Fibroblast of the aortic adventitia (primary cell): Measurements from ENCODE around the gene MORN3. TPM values are rescaled to one million over a fixed set of nuclear protein-coding genes. Genes with fewer than 3 reads are reported as not detected.
A peak's percentile ranks its signal among the peaks of the same experiment; 100 is the strongest.

Experiments used
- DNase-seq: peaks from one replicate; pipeline ENCODE4 v3.0.0-alpha.2; 2010; ENCODE audit warnings: low read depth
- H3K4me3 ChIP-seq: 2 replicates; pipeline ENCODE4 v1.5.1; 2011; ENCODE audit warnings: low read depth, mild to moderate bottlenecking, control low read depth, low read length, moderate library complexity
- total RNA-seq: library from RNA; depleted of rRNA; stranded (reverse); fragments of >200 nt; gene quantifications from 2 replicates; pipeline ENCODE4 v1.2.3, GENCODE V29; 2012; ENCODE audit warnings: low replicate concordance
- TF ChIP-seq, protein P1 (sequence below): IDR thresholded peaks from 2 replicates; pipeline ENCODE4 v1.5.1; 2011; ENCODE audit warnings: mild to moderate bottlenecking, low read length, control low read depth, inconsistent platforms; ENCODE audit not compliant: insufficient read depth

The MORN3 gene
- total RNA-seq, 1 donor: 0.63 TPM

DNA sequence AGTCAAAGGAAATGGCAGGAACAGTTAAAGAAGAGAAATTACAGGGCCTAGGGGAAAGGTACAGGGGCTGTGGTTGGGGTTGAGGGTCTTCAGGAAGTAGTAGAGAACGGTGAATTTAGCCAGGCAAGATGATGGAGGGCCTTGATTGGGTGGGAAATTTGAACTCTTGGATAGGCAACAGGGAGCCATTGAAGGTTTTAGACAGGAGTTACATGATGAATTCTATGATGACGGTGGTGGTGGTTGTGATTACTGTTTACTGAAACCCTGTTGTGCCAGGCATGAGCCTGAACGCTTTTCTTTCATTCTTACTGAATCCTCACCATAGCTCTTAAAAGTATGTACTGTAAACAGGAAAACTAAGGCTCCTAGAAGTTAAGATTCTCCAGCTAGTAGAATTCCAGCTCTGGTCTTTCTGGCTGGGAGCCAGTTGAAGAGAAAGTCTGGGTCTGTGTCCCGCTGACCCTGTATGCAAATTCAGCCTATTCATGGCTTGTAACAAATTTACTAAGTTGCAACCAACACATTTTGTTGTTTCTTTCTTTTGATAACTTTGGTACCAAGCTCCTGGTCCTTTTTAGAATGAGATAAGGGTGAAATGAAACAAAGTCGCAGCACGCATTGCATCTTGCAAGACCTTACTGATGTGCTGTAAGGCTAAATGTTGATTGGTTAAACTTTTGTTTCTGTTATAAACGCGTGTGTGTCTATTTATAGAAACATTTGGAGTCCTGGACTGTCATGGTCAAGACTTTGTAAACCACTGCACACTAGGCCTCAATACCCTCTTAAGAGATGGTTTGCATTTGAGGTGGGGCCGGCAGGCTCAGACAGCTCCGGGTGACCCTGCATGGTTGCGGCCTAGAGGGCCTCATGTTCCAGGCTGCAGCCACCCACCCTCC lies 37.1 kb downstream of the MORN3 start:
- TF ChIP-seq, protein P1, sequence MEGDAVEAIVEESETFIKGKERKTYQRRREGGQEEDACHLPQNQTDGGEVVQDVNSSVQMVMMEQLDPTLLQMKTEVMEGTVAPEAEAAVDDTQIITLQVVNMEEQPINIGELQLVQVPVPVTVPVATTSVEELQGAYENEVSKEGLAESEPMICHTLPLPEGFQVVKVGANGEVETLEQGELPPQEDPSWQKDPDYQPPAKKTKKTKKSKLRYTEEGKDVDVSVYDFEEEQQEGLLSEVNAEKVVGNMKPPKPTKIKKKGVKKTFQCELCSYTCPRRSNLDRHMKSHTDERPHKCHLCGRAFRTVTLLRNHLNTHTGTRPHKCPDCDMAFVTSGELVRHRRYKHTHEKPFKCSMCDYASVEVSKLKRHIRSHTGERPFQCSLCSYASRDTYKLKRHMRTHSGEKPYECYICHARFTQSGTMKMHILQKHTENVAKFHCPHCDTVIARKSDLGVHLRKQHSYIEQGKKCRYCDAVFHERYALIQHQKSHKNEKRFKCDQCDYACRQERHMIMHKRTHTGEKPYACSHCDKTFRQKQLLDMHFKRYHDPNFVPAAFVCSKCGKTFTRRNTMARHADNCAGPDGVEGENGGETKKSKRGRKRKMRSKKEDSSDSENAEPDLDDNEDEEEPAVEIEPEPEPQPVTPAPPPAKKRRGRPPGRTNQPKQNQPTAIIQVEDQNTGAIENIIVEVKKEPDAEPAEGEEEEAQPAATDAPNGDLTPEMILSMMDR: no peak
- no peak for DNase-seq
- H3K4me3 ChIP-seq: no peak overlapping the region

DNA sequence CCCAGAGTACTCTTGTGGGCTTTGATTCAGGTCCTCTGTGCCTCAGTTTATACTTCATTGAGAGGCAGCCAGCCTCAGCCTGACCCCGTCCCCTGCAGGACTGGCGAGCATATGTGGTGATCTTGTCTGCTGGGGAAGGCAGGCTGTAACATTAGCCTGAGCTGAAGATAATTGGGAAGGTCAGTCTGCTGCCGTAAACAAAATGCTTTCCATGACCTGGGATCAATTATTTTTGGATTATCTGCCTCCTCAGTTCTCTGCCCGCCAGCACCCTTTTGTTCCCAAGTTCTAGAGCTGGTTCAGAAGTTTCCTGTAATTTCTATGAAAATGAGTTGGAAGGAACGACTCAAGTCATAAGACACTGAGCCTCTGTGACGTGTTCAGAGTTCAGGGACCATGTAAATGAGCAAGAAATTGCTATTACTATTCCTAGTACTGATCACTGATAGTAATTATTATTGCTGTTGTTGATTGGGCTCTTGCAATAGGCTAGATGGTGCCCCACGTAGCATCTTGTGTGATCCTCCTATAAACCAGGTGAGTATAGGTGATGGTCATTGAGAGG lies 38.6 kb downstream of the MORN3 start:
- TF ChIP-seq, protein P1: no peak
- no peak overlapping the region for H3K4me3 ChIP-seq
- DNase-seq: no peak

DNA sequence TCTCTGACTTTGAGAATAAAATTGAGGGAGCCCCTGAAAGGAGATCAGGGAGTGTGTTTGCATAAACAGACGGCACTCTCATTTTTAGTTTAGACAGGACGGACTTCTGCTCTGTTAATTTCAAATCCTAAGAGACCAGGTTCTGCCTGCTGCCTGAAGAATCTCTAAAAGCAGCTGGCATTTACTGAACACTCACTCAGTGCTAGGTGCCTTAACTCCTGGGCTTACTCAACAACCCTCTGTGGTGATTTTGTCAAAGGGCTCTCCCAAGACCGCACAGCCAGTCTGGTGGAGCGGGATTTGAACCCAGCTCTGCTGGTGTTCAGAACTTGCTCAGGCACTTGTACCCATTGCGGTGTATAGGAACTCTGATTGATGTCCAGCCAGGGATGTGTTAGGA lies 40.9 kb downstream of the MORN3 start:
- peak; percentile 8 for DNase-seq
- TF ChIP-seq, protein P1: no peak
- peak overlapping the region; percentile 67 for H3K4me3 ChIP-seq

DNA sequence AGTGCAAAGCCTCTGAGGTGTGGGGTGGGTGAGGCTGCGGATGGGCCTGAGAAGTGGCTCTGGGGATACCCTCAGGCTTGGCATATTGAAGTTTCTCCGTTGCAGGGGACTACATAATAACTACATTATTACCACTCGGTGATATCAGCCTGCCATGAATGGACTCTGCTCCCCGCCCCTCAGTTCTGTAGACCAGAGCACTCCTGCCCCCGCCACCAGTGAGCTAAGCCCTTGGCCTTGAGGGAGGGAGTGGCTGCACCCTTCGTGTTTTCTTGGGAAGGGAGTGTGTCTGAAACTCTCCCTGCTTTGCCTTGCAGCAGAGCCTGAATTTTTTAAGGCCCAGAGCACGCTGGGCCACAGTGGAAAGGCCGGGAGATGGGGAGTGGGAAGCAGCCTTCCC lies 41.4 kb downstream of the MORN3 start:
- peak overlapping the region; percentile 67 for H3K4me3 ChIP-seq
- TF ChIP-seq, protein P1: no peak
- peak; percentile 49 for DNase-seq

DNA sequence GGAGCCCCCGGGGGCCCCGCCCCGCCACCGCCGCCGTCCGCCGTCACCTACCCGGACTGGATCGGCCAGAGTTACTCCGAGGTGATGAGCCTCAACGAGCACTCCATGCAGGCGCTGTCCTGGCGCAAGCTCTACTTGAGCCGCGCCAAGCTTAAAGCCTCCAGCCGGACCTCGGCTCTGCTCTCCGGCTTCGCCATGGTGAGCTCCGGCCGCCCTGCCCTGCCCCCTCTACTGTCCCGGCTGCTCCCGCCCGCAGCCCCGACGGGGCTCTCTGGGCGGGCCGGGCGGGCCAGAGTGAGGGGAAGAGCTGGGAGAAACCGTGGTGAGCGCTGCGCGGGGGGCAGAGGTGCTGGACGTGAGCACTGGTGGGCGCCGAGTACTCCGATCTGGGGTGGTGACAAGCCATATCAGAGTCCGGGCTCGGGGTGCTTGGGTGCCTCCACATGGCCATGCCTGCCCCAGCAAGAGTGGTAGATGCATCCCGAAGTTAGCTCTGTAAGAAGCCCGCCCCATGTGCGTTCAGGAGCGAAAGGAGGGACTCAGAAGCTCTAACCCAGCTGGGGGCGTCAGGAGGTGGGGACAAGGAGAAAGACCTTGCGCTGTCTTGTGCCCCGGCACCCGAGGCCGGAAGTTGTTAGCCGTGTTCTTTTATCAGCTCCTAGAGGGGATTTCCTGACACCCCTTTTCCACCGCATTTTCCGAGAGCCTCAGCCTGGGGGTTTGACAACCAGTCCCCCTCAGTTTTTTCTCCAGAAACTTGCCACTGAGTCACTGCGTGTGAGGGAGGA lies 42.4 kb downstream of the MORN3 start:
- peak overlapping the region; percentile 67 for H3K4me3 ChIP-seq
- TF ChIP-seq, protein P1: peak; percentile 13
- peak; percentile 57 for DNase-seq

DNA sequence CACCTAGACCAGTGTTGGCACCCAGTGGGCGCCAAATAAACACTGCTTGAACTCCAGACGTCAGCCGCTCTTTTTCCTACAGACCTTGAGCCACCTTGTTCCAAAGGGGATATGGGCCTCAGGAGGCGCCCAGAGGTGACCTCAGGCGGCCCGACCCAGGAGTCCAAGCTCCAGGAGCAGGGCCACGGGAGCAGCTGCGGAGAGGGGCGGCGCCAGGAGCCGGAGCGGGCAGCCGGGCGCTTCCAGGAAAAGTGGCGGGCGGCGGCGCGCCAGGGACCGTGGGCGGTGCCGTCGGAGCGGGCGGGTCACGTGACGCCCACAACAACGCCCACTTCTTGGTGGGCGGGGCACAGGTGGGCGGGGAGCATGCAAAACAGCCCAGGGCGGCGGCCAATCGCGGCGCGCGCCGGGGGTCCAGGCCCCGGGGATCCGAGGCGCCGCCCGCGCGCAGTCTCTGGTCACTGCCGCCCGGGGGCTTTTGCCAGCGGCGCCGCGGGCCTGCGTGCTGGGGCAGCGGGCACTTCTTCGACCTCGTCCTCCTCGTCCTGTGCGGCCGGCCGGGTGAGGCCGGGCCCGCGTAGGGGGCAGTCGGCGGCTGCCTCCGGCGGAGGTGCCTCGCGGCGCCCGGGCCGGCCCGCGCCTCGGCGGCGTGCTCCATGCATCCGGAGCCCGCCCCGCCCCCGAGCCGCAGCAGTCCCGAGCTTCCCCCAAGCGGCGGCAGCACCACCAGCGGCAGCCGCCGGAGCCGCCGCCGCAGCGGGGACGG lies 43.2 kb downstream of the MORN3 start, which contains the start of gene ORAI1:
TSS of gene ORAI1 (plus strand) at position 444 of the 766 bp plus-strand sequence.
- TF ChIP-seq, protein P1: peak; percentile 10
- DNase-seq: peak; percentile 87
- peak within 1 kb of the TSS; percentile 67 for H3K4me3 ChIP-seq
